Testis (tissue), 3 donors: ENCODE measurements around the gene CCDC191. TPM values are rescaled to one million over a fixed set of nuclear protein-coding genes. Genes with fewer than 3 reads are reported as not detected.

Source experiments
- DNase-seq: peaks from one replicate; pipeline ENCODE4 v3.0.0-alpha.2; 2019
- H3K27ac ChIP-seq, 2 donors: fragments of 200-600 bp; sonication (generic); one replicate each; pipeline ENCODE4 v1.5.1; 2019
- H3K27me3 ChIP-seq: fragments of 200-600 bp; sonication (generic); one replicate; pipeline ENCODE4 v1.5.1; 2019
- H3K36me3 ChIP-seq: fragments of 200-600 bp; sonication (generic); one replicate; pipeline ENCODE4 v1.5.1; 2017; ENCODE audit warnings: low read depth; ENCODE audit errors: missing control alignments
- H3K4me1 ChIP-seq: fragments of 200-600 bp; sonication (generic); one replicate; pipeline ENCODE4 v1.5.1; 2019
- H3K4me3 ChIP-seq, 2 donors: fragments of 200-600 bp; sonication (generic); one replicate each; pipeline ENCODE4 v1.5.1; 2017 to 2019
- H3K9me3 ChIP-seq: fragments of 200-600 bp; sonication (generic); one replicate; pipeline ENCODE4 v1.5.1; 2017
- POLR2A ChIP-seq: fragments of 450-650 bp; IDR thresholded peaks from one replicate; pipeline ENCODE4 v1.6.1; 2017; ENCODE audit warnings: antibody characterized with exemption, mild to moderate bottlenecking, moderate library complexity
- WGBS, 2 donors: methylation state at CpG; one replicate each; pipeline ENCODE4 v1.1.5; 2018; 5-methylcytosine and 5-hydroxymethylcytosine counted together
- intact Hi-C: fragments of 100-400 bp; cut with DNase I; formaldehyde crosslinking; loops from one replicate; pipeline ENCODE4 v1.15.1; 2023; ENCODE audit warnings: low total_unique reads
- polyA plus RNA-seq: library from polyadenylated mRNA; stranded (reverse); fragments of 350-450 nt; fragmentation: Illumina TruSeq; extraction: RNeasy Lipid Tissue Mini Kit (QIAGEN cat#74804); gene quantifications from one replicate; pipeline ENCODE4 v1.2.3, GENCODE V29; 2014; ENCODE audit warnings: low read depth, low replicate concordance; ENCODE audit not compliant: insufficient read depth
- total RNA-seq, 2 donors: library from RNA; depleted of rRNA; stranded (reverse); fragments of >200 nt; gene quantifications; one replicate each; pipeline ENCODE4 v1.2.3, GENCODE V29; 2016
- TF ChIP-seq, protein P1 (sequence below), 3 experiments: fragments of 450-650 bp in 2 of 3; fragments of 200-600 bp in 1 of 3; sonication (generic) in 1 of 3; IDR thresholded peaks; one replicate each; pipeline ENCODE4 v1.5.1; 2016 to 2019; ENCODE audit warnings: antibody characterized with exemption in 3 of 3, mild to moderate bottlenecking in 2 of 3, moderate library complexity in 1 of 3

The CCDC191 gene
- total and polyA plus RNA-seq, 3 donors from 2014 or later: 13.9 to 22.5 (median 14.2) TPM

DNA sequence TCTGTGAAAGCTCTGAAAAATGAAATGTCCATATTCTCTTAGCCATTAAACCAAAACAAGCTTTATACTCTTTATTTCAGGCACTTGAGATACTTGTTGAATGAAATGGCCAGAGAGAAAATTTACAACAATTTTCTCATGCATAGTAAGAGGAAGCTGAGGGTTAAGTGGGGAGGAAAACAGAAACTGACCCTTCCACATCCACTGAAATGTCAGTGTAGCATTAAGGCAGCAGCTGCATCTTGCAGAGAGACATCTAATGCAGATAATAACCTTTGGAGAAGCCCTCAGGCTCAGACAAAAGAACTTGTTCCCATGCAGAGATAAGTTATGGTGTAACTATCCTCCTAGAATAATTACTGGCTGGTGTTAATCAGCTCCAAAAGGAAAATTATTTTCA is 74.5 kb downstream of the CCDC191 start:
- Histone ChIP-seq H3K9me3 (no peaks in the 10 kb centered on the region), H3K4me1 (no peaks in the 10 kb centered on the region), H3K36me3 (no peaks in the 10 kb centered on the region), H3K27ac (peak overlapping the region in 1 of 2 donors; percentile 6), H3K4me3 (no peak overlapping the region), H3K27me3 (no peaks in the 10 kb centered on the region)
- no peak for DNase-seq
- no peak for TF ChIP-seq POLR2A
- TF ChIP-seq, protein P1, sequence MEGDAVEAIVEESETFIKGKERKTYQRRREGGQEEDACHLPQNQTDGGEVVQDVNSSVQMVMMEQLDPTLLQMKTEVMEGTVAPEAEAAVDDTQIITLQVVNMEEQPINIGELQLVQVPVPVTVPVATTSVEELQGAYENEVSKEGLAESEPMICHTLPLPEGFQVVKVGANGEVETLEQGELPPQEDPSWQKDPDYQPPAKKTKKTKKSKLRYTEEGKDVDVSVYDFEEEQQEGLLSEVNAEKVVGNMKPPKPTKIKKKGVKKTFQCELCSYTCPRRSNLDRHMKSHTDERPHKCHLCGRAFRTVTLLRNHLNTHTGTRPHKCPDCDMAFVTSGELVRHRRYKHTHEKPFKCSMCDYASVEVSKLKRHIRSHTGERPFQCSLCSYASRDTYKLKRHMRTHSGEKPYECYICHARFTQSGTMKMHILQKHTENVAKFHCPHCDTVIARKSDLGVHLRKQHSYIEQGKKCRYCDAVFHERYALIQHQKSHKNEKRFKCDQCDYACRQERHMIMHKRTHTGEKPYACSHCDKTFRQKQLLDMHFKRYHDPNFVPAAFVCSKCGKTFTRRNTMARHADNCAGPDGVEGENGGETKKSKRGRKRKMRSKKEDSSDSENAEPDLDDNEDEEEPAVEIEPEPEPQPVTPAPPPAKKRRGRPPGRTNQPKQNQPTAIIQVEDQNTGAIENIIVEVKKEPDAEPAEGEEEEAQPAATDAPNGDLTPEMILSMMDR (IDR thresholded peaks at IDR 0.05): no peak
- intact Hi-C loops: no loop called here

DNA sequence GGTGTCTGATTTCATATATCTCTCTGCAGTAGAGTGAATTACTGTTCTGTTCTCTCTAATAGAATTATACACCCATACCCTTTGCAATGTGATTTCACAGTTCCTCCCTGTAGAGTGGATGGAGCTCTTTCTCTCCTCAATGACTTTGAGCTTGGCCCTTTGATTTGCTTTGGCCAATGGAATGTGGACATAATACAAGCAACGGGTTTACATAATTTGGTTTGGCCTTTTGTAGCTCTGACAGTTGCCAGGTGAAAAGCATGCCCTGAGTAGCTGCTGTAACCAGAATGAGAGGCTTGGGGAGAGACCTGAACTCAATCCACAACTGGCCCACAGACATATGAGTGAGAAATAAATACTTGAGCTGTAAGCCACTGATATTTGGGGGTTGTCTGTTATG is 76.4 kb downstream of the CCDC191 start:
- H3K4me3 ChIP-seq: no peak overlapping the region
- no peak for DNase-seq
- intact Hi-C loops: no loop called here
- H3K27ac ChIP-seq: no peak overlapping the region
- TF ChIP-seq POLR2A: no peak
- TF ChIP-seq, protein P1 (IDR thresholded peaks at IDR 0.05): no peak
- no peaks in the 10 kb centered on the region for H3K27me3 ChIP-seq
- no peaks in the 10 kb centered on the region for H3K36me3 ChIP-seq
- H3K4me1 ChIP-seq: no peaks in the 10 kb centered on the region
- H3K9me3 ChIP-seq: no peaks in the 10 kb centered on the region
- WGBS, 2 donors: 91 to 92% methylated on average over 1 of the region's 1 CpG

DNA sequence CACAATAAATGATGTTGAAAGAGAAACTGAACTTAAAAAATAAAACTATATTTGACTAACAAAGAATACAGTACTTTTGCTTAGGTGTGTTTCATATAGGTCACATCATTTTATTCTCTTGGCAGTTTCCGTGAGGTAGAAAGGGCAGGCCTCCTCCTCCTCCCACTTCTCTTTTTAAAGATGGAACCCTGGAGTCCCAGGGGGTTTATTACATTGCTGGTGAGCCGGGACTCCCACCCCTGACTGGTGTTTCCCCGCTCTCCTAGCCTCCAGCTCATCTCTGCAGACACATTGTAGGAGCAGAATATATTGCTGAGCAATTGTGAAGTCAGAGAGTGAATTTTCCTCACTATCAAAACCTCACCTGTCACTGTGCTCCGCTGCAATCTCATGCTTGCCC is 78.5 kb downstream of the CCDC191 start:
- H3K27ac ChIP-seq: no peak overlapping the region
- no peak overlapping the region for H3K4me3 ChIP-seq
- WGBS, 2 donors: 90 to 92% methylated on average over 4 of the region's 4 CpGs
- no peaks in the 10 kb centered on the region for H3K27me3 ChIP-seq
- no peaks in the 10 kb centered on the region for H3K9me3 ChIP-seq
- no peaks in the 10 kb centered on the region for H3K36me3 ChIP-seq
- TF ChIP-seq, protein P1 (IDR thresholded peaks at IDR 0.05): no peak
- no peak for TF ChIP-seq POLR2A
- no peak for DNase-seq
- intact Hi-C loops: no loop called here
- H3K4me1 ChIP-seq: no peaks in the 10 kb centered on the region

DNA sequence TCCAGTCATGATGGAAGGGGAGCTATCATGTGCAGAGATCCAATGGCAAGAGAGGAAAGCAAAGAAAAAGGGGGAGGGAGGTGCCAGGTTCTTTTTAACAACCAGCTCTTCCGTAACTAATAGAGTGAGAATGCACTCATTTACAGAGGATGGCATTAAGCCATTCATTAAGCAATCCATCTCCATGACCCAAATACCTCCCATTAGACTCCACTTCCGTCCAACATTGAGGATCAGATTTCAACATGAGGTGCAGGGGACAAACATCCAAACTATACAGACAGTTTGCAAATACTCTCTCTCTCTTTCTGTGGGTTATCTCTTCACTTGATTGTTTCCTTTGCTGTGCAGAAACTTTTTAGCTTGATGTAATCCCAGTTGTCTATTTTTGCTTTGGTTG is 87.3 kb downstream of the CCDC191 start:
- Histone ChIP-seq H3K27ac (no peak overlapping the region), H3K36me3 (no peaks in the 10 kb centered on the region), H3K4me1 (no peaks in the 10 kb centered on the region), H3K9me3 (no peaks in the 10 kb centered on the region), H3K27me3 (no peaks in the 10 kb centered on the region), H3K4me3 (no peak overlapping the region)
- no peak for TF ChIP-seq POLR2A
- TF ChIP-seq, protein P1 (IDR thresholded peaks at IDR 0.05): no peak
- intact Hi-C loops: no loop called here
- WGBS, 2 donors: 50 to 53% methylated on average over 2 of the region's 2 CpGs
- DNase-seq: no peak

DNA sequence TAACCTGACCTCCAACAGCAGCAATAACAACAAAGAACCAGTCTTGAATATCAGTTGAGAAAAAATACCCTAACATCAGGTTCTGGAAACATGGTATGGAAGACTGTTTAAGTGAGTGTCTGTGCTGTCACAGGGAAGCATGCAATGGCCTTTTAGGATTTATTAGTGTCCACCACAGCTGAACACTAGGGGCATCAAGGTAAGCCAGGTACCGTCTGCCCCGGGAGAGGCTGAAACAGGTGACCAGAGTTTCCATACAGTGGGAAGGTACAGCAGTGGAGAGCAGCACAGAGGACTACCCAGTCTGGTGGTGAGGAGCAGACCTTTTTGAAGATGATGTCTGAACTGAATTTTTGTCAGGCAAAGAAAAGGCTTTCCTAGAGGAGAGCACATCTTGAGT is 90.2 kb downstream of the CCDC191 start:
- no peak overlapping the region for H3K27ac ChIP-seq
- no peaks in the 10 kb centered on the region for H3K9me3 ChIP-seq
- TF ChIP-seq POLR2A: no peak
- TF ChIP-seq, protein P1 (IDR thresholded peaks at IDR 0.05): no peak
- H3K4me1 ChIP-seq: peaks cover 9% of the 10 kb centered on the region
- no peak for DNase-seq
- intact Hi-C loops: no loop called here
- H3K36me3 ChIP-seq: no peaks in the 10 kb centered on the region
- H3K27me3 ChIP-seq: no peaks in the 10 kb centered on the region
- H3K4me3 ChIP-seq: no peak overlapping the region
- WGBS, 2 donors: 81 to 85% methylated on average over 2 of the region's 2 CpGs
